GM21723 (cell line): ENCODE measurements around the gene MCEMP1.

Experiments used
- ATAC-seq: cut with Tn5 transposase; IDR thresholded peaks from one replicate; pipeline ENCODE4 v1.9.1; 2021; ENCODE audit warnings: mild to moderate bottlenecking, moderate library complexity; ENCODE audit not compliant: unreplicated experiment

The MCEMP1 gene

GRCh38 chr19:7670150-7670783 is 6.6 kb upstream of the MCEMP1 start:
- ATAC-seq = no peak

- ATAC-seq = no peak
Observed at GRCh38 chr19:7670790-7671189, 6.1 kb upstream of the MCEMP1 start.

- no peak for ATAC-seq
Observed at GRCh38 chr19:7672522-7672921, 4.4 kb upstream of the MCEMP1 start.

- no peak for ATAC-seq
Observed at GRCh38 chr19:7674010-7675005, 2.6 kb upstream of the MCEMP1 start.

GRCh38 chr19:7676376-7676775 is 514 bp upstream of the MCEMP1 start:
- no peak for ATAC-seq

GRCh38 chr19:7677669-7678311 is 900 bp downstream of the MCEMP1 start:
- ATAC-seq = no peak

GRCh38 chr19:7678971-7679751 is 2.3 kb downstream of the MCEMP1 start:
- ATAC-seq = no peak

- no peak for ATAC-seq
Observed at GRCh38 chr19:7679771-7680605, 3.1 kb downstream of the MCEMP1 start.

GRCh38 chr19:7680606-7681339 is 3.9 kb downstream of the MCEMP1 start, which contains the start of gene TRAPPC5:
TRAPPC5 (plus strand) TSS chr19:7680833; CDS start chr19:7682254, 1,421 bp downstream.
- ATAC-seq = no peak

GRCh38 chr19:7681340-7682174 is 4.7 kb downstream of the MCEMP1 start:
- ATAC-seq = no peak

- no peak for ATAC-seq
Observed at GRCh38 chr19:7682175-7682855, 5.4 kb downstream of the MCEMP1 start.

GRCh38 chr19:7685546-7686445 is 8.9 kb downstream of the MCEMP1 start:
- no peak for ATAC-seq

GRCh38 chr19:7687177-7687576 is 10.3 kb downstream of the MCEMP1 start:
- no peak for ATAC-seq

- ATAC-seq = no peak
Observed at GRCh38 chr19:7689165-7689564, 12.3 kb downstream of the MCEMP1 start.

- ATAC-seq = no peak
Observed at GRCh38 chr19:7690779-7691258, 13.9 kb downstream of the MCEMP1 start.

- ATAC-seq = no peak
Observed at GRCh38 chr19:7691497-7691896, 14.6 kb downstream of the MCEMP1 start.
